GM11168 (cell line): Measurements from ENCODE around the gene DIDO1.

ENCODE experiments used
- in situ Hi-C: fragments of 300-500 bp; cut with MboI; formaldehyde crosslinking; loops from one replicate; pipeline ENCODE4 v1.12.0; 2022; ENCODE audit warnings: low sequenced_read_pairs; ENCODE audit not compliant: unreplicated experiment

The DIDO1 gene

DNA sequence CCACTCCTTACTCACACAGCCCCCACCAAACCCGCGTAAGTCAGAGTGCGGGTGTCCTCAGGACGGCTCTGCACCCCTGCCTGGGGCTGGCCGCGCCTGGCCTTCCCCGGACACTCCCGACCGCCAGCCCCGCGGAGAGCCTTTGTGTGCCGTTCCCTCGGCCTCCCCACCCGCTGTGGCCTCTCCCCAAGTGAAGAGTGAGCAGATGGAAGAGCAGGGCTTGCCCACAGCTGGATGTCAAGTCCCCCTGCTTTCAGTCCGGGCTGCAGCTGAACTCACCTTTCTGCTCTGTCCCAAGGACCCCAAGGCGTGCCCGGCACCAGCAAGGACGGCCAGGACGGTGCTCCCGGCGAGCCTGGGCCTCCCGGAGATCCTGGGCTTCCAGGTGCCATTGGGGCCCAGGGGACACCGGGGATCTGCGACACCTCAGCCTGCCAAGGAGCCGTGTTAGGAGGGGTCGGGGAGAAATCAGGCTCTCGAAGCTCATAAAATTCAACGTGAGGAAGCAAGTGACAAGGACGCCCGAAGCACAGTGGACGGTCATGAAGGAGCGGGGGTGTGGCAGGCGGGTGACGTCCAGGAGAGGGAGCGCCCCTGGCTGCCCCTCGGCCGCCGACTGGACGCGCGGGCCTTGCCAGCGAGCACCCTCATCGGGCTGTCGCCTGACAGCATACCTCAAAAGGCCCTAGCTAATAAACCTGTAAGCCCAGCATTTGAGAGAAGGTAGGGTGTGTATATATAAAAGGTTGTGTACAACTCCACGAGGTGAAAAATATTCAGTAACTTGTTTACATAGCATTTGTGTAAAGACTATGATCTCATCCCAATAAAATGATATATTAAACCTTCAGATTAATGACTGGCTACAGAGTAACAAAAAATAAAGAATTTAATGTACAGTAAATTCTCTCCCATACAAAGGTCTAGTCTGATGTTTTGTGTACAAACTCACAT lies 85.8 kb downstream of the DIDO1 start:
- in situ Hi-C loops: no loop called here

GRCh38 chr20:62839816-62840215 lies 86.5 kb downstream of the DIDO1 start:
- in situ Hi-C loops: no loop called here

DNA sequence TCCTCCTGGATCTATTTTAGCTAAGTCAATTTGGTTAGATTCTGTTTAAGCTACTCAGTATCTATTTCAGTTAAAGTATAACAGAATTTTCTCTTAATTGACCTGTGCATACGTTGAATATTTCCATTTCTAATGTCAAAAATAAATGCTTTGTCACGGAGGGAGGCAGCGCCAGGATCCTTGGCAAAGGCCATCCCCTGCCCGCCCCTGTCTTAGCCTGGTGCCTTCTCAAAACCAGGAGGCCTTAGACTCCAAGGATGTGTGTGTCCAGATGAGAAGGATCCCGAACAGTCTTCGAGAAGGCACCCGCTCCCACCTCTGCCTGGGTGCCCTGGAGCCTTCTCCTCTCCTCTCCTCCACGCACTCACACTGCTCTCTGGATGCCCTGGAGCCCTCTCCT lies 87.0 kb downstream of the DIDO1 start:
- in situ Hi-C loops: no loop called here

DNA sequence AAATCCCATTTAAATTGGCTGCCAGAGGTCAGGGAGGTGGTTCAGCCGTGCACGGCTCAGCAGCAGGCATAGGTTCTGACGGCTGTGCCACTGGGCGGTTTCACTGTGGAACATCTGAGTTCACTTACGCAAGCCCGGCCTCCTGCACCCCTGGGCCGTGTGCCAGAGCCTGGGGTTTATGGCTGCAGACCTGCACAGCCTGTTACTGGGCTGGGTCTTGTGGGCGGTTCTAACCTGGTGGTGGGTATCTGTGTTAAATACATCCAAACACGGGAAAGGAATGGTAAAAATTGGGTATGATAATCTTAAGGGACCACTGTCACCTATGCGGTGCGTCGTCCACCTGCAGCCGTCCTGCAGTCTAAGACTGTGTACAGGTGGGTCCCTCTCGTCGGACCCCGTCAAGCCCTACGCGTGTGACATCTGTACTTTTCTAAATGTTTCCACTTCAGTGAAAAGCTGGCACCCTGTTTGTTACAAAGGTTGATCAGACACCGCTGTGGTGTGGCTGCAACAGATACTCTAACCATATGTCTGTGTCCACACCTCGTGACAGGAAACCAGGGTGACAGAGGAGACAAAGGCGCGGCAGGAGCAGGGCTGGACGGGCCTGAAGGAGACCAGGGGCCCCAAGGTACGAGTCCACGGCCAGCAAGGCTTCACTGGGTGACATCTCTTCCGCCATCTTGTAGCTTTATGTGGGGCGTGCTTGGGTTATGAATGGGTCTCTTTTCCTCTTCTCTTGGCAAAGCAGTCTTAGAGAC lies 88.0 kb downstream of the DIDO1 start:
- in situ Hi-C loops: no loop called here

GRCh38 chr20:62837790-62838127 lies 88.5 kb downstream of the DIDO1 start:
- in situ Hi-C loops: no loop called here

GRCh38 chr20:62836967-62837490 lies 89.3 kb downstream of the DIDO1 start:
- in situ Hi-C loops: no loop called here

GRCh38 chr20:62835931-62836861 lies 90.1 kb downstream of the DIDO1 start:
- in situ Hi-C loops: no loop called here

- in situ Hi-C loops: no loop called here
These were observed 91.2 kb downstream of the DIDO1 start for GRCh38 chr20:62834967-62835730.

DNA sequence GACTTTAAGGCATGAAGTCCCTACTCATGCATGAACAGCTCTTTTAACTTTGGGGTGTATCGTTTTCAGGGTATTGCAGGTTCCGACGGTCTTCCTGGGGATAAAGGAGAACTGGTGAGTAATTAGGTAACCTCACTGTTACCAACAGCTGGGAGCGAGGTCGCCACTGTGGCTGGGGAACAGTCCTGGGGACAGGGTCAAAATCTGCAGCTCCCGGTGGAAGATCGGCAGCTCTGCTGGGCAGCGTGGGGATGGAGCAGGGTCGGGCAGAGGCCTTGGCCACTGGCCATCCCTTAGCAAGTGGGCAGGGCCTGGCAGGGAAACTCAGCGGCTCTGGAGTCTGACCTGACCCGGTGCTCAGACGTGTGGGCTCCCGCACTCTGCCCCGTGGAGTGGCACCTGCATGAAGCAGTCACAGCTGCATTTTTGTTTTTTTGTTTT lies 93.3 kb downstream of the DIDO1 start:
- in situ Hi-C loops: no loop called here

DNA sequence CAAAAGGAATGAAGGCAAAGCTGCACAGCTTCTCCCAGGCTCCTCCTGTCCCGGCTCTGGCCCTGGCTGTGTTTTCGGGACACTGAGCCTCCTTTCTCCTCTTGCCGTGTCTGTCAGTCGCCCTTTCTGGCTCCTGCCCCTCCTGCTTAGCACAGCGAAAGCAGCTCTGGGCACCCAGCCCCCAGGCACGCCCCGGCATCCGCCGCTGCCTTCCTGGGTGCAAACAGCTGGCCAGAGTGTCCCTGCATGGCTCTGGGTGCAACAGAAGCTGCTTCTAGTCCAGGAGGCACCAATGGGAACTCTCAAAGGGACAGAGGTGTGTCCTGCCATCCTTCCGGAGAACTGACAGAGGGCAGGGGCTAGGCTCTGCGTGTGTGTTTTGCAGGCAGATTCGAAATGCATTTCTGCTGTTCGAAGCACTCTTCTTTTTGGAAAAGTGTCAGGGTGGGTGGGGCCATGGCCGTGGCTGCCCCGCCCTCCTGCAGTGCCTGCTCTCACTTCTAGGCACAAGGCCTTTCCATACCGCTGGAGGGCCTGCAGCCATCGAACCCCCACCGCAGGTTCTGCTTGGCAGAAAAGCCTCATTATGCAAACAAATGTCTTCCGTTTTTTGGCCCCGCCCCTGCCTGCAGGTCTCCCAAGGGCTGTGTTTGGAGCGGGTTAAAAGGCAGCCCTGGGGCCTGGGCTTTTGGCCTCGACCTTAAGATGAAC lies 93.9 kb downstream of the DIDO1 start:
- in situ Hi-C loops: no loop called here

DNA sequence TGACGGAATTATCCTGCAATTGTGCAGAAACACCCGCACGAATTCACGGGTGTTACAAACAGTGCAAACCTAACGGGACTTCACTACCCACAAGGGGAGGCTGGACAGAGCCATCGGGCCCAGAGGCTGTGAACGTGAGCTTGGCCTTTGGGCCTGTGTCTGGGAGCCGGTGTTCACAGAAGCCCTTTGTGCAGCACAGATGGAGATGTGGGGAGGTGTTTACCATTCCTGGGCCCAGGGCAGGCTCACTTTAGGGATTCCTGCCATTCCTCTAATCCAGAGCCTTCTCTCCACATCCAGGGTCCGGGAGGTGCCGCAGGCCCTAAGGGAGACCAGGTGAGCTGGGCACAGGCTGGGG lies 94.5 kb downstream of the DIDO1 start:
- in situ Hi-C loops: no loop called here

- in situ Hi-C loops: no loop called here
These were observed 94.9 kb downstream of the DIDO1 start for GRCh38 chr20:62831361-62831788.

GRCh38 chr20:62830821-62831220 lies 95.5 kb downstream of the DIDO1 start:
- in situ Hi-C loops: no loop called here

GRCh38 chr20:62830251-62830650 lies 96.1 kb downstream of the DIDO1 start:
- in situ Hi-C loops: no loop called here

DNA sequence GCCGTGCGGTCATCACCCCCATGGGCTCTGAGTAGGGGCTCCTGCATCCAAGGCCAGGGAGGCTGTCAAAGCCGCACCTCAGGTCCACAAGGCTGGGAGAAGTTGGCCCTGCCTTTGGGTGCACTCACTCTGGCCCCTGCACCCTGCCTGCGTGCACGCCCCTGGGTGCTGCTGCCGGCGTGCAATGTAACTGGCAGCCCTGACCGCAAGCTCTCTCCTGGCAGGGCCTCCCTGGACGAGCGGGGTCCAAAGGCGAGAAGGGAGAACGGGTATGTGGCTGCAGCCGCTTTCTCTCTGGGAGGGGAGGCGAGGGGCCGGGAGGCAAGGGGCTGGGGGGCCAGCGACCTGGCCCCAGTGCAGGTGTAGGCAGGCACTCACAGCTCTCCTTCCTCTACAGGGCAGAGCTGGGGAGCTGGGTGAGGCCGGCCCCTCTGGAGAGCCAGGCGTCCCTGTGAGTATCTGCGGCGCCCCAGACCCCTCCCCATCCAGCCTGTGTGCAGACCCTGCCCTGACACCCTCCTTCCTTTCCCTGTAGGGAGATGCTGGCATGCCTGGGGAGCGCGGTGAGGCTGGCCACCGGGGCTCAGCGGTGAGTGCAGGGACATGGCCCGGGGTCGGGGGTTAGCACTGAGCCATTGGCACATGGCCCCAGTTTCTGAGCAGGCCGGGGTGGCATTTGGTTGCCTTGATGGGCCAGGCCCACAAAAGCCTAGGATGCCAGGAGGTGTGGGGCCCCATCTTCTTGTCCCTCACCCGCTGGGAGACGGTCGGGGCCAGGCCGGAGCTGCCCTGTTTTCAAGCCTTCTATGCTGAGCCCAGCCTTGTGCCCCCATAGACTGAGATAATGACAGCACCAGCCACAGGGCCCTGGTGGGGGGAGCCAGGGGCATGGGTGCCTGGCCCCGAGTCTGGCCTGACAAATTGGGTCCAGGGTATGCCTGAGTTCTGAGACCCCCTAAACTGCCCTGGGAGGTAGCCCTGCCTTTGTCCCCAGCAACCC lies 96.8 kb downstream of the DIDO1 start:
- in situ Hi-C loops: no loop called here

DNA sequence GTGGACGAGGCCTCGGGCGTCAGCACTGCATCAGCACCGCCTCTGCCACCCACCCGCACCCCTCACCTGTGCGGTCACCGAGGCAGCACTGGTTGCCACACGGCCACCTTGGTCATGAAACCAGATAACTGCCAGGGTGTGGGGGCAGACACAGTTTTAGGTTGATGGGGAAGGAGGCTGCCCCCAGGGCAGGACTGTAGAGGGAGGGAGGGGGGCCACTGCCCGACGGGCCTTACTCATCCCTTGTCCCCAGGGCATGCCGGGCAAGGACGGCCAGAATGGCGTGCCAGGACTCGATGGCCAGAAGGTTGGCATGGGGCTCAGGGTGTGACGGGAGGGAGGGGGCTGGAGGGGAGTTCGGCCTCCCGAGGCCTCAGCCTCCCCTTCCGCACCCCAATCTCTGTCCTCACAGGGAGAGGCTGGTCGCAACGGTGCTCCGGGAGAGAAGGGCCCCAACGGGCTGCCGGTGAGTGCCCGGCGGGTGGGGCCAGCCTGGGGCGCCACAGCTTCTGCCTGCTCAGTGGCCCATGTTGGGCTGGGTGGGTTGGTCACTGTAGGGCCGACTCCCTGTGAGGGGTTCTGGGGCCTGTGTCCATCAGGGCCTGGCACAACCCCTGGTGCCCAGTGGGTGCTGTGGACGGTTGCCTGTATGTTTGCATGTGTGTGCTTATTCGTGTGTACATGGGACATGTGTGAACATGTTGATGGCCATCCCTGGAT lies 97.6 kb downstream of the DIDO1 start:
- in situ Hi-C loops: no loop called here

- in situ Hi-C loops: no loop called here
These were observed 98.3 kb downstream of the DIDO1 start for GRCh38 chr20:62828051-62828450.
